NCI-H345 treated with DMSO at 0.1 percent for 48 hours (cell line): ENCODE results near the gene RNF133.

ENCODE experiments used
- DNase-seq: peaks from one replicate; lab custom pipeline; 2025; ENCODE audit not compliant: unreplicated experiment; lab: John Stamatoyannopoulos, UW

The RNF133 gene

GRCh38 chr7:122699017-122699416 lies at the start of gene RNF133:
RNF133 (minus strand) TSS chr7:122699117; CDS start chr7:122698918, 199 bp downstream.
- DNase-seq: no peak

- DNase-seq: no peak
Observed at GRCh38 chr7:122748195-122748594, 49.3 kb upstream of the RNF133 start.

- DNase-seq: no peak
Observed at GRCh38 chr7:122746948-122747347, 48.0 kb upstream of the RNF133 start.

GRCh38 chr7:122743211-122743610 lies 44.3 kb upstream of the RNF133 start:
- DNase-seq: no peak

- DNase-seq: no peak
Observed at GRCh38 chr7:122738947-122739346, 40.0 kb upstream of the RNF133 start.

GRCh38 chr7:122736183-122736582 lies 37.3 kb upstream of the RNF133 start:
- DNase-seq: no peak

GRCh38 chr7:122727759-122728158 lies 28.8 kb upstream of the RNF133 start:
- DNase-seq: no peak

GRCh38 chr7:122727354-122727753 lies 28.4 kb upstream of the RNF133 start:
- no peak for DNase-seq

- no peak for DNase-seq
Observed at GRCh38 chr7:122726881-122727280, 28.0 kb upstream of the RNF133 start.

- DNase-seq: no peak
Observed at GRCh38 chr7:122724366-122724765, 25.4 kb upstream of the RNF133 start.

- no peak for DNase-seq
Observed at GRCh38 chr7:122719010-122719578, 20.2 kb upstream of the RNF133 start.

GRCh38 chr7:122717356-122718089 lies 18.6 kb upstream of the RNF133 start:
- DNase-seq: no peak

GRCh38 chr7:122715183-122715582 lies 16.3 kb upstream of the RNF133 start:
- DNase-seq: no peak

- no peak for DNase-seq
Observed at GRCh38 chr7:122710916-122711315, 12.0 kb upstream of the RNF133 start.

GRCh38 chr7:122709930-122710646 lies 11.2 kb upstream of the RNF133 start:
- no peak for DNase-seq

GRCh38 chr7:122706836-122707235 lies 7.9 kb upstream of the RNF133 start:
- DNase-seq: no peak

- DNase-seq: no peak
Observed at GRCh38 chr7:122702872-122703510, 4.1 kb upstream of the RNF133 start, which contains the start of gene RNF148. RNF148 (minus strand) TSS chr7:122702922; CDS start chr7:122702750, 172 bp downstream.

- DNase-seq: no peak
Observed at GRCh38 chr7:122695816-122696215, 3.1 kb downstream of the RNF133 start.

GRCh38 chr7:122694697-122695096 lies 4.2 kb downstream of the RNF133 start:
- no peak for DNase-seq

- DNase-seq: no peak
Observed at GRCh38 chr7:122692769-122693309, 6.1 kb downstream of the RNF133 start.

GRCh38 chr7:122691569-122692235 lies 7.2 kb downstream of the RNF133 start:
- DNase-seq: no peak
